NCI-H2196 (cell line): ENCODE data around the gene IDE.
"Not testable (repeated sequence)": the region's sequence is repeated elsewhere in the genome, so short reads cannot be mapped to it uniquely, and the experiment has no call there.

Experiments used
- DNase-seq: peaks from one replicate; lab custom pipeline; 2025; ENCODE audit not compliant: unreplicated experiment; lab: John Stamatoyannopoulos, UW

Gene IDE

GRCh38 chr10:92573798-92574547 is at the start of gene IDE:
IDE (minus strand) TSS chr10:92574093; CDS start chr10:92574019, 74 bp downstream.
- peak; percentile 63 for DNase-seq

DNA sequence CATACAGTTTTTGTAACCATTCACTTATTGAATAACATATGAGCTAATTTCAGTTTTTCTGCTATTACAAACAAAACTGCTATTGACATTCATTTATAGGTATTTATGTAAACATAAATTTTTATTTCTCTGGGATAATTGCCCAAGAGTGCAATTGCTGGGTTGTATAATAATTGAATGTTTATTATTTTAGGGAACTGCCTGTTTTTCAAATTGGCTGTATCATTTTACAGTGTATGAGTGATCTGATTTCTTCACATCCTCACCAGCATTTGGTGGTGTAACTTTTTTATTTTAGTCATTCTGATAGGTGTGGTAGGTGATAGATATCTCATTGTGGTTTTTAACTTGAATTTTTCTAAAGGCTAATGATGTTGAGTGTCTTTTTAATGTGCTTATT is 45.5 kb upstream of the IDE start:
- DNase-seq, result no peak

DNA sequence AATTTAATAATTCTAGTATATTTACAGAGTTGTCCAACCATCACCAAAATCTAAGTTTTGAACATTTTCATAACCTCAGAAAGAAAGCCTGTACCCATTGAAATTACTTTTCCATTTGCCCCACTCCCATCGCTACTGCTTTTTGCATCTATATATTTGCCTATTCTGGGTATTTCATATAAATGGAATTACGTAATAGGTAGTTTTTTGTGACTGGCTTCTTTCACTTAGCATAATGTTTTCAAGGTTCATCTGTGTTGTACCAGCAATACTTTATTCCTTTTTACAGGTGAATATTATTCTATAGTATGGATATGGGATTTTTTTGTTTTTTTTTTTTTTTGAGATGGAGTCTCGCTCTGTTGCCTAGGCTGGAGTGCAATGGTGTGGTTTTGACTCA is 41.6 kb upstream of the IDE start:
- no peak for DNase-seq

DNA sequence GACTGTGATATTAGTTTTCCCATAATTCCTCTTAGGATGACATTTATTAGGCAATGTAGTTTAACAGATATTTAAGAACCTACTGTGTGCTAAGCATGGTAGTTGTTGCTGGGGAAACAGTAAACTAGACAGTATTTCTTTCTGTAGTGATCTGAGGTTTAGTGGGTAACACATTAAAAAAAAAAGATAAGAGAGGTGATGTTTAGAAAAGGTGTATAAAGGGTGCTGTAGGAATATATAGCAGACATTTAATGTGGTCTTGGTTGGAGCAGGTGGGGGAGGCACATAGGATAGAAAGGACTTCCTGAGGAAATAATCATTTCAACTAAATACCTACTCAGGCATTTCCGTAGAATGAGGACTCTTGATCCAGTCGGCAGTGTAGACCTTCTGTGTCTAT is 30.9 kb upstream of the IDE start:
- no peak for DNase-seq

DNA sequence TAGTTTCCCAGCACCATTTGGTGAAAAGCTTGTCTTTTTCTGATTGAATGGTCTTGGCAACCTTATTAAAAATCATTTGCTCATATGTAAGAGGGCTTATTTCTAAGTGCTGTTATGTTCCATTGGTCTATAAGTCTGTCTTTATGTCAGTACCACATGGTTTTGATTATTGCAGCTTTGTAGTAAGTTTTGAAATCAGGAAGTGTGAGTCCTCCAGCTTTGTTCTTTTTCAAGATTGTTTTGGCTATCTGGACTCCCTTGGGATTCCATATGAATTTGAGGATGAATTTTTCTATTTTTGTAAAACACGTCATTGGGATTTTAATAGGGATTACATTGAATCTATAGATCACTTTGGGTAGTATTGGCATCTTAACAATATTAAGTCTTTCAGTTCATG is 24.4 kb upstream of the IDE start:
- DNase-seq, result no peak

- no peak for DNase-seq
These were observed 21.6 kb upstream of the IDE start for GRCh38 chr10:92595505-92595904.

DNA sequence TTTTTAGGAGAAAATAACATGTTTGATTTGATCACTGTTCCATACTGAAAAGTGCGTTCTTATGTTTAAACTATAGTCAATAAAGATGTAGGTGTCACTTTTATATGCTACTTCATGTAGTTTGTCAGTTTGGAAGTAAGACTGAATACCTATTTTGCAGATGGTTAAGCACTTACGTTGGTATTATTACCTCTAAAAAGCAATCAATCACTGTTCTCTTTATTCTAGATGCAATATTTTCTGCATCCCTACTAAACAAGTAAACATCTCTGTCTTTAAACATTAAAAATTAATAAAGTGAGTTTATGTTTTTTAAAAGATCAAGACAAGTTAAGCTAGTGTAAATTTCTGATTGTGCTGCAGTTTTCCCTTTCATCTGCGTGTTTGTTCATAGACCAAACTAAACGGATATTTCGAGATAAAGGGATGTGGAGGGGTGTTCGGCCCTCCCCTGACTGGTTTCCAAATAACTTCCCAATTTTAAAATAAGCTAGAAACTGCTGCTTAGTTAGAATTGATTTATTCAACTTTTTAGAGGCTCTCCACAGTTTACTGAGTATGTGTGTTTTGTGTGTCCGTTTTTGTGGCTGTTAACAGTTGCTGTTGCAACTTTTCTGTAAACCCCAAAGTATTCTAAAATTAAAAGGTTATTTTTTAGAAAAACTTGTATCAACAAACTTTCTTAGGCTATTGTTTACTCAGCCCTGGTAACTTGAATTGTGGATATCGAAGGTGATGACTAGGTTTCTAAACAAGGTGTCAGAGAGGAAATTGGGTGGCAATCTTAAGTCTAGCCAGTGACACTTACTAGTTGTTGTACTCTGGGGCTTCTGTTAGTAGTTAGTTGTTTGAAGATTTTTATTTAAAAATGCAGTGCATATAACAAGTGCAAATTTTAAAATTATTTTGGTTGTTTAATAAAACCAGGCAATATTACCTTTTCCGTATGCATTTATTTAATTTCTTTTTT is 20.0 kb upstream of the IDE start:
- no peak for DNase-seq

GRCh38 chr10:92592761-92593618 is 19.1 kb upstream of the IDE start, which contains the start of gene KIF11:
KIF11 (plus strand) TSS chr10:92593130; CDS start chr10:92593376, 246 bp downstream.
- DNase-seq, result peak; percentile 89

DNA sequence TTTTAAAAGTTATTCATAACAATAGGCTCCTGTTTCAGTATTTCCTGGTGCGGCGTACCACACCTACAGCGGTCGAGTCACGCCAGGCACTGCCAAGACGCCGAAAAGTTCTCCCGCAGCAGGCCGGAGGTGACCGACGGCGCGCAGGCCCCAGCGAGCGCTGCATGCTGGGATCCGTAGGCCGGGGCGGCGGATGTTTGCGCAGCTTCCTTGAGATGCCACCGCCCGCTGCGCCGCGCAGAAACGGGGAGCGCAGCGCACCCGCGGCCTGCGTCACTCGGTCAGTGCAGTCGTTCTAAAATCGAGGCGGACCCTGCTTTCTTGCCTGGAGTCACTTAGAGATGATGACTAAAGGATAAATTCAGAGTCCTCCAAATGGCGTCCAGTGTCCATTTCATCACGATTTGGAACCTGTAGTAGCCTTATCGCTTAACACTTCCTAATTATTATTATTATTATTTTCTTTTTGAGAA is 17.7 kb upstream of the IDE start:
- DNase-seq, result peak; percentile 73

GRCh38 chr10:92590623-92591549 is 17.0 kb upstream of the IDE start:
- DNase-seq, result peak; percentile 17

GRCh38 chr10:92582347-92582746 is 8.5 kb upstream of the IDE start:
- DNase-seq, result not testable (repeated sequence)

- no peak for DNase-seq
These were observed 2.1 kb upstream of the IDE start for GRCh38 chr10:92575961-92576360.

- no peak for DNase-seq
These were observed 812 bp upstream of the IDE start for GRCh38 chr10:92574548-92575261.

DNA sequence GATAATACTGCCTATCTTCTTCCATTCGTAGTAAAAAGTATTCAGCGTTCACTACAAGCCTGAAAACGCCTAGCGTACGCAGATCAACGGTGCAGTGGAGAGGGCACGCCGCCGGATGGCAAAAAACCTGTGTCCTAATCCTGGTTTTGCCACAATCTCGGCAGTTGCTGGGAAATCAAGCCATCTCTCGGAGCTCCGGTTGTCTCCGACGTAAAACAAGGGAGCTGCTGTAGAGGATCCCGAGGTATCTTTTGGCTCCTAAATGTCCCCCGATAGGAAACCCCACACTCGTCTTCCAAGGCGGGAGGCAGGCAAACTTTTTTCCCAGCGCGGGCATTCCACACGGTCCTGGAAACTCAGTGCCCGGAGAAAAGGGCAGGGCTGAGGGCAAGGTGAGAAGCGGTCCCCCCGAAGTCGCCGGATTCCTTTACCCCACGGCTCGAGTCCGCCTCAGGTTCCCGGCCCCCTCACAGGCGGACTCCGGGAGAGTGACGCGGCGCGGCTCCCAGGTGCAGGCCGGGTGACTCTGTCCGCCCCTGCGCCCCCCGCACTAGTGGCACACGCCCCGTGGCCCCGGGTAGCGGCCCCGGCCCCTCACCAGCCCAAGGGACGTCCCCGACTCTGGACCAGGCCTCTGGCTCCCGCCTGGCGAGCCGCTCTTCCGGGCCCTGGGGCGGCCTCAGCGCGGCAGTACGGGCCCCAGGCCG is 649 bp downstream of the IDE start:
- DNase-seq, result no peak

- DNase-seq, result no peak
These were observed 1.4 kb downstream of the IDE start for GRCh38 chr10:92572362-92573090.

- DNase-seq, result no peak
These were observed 2.2 kb downstream of the IDE start for GRCh38 chr10:92571649-92572048.

GRCh38 chr10:92569663-92570062 is 4.2 kb downstream of the IDE start:
- not testable (repeated sequence) for DNase-seq

DNA sequence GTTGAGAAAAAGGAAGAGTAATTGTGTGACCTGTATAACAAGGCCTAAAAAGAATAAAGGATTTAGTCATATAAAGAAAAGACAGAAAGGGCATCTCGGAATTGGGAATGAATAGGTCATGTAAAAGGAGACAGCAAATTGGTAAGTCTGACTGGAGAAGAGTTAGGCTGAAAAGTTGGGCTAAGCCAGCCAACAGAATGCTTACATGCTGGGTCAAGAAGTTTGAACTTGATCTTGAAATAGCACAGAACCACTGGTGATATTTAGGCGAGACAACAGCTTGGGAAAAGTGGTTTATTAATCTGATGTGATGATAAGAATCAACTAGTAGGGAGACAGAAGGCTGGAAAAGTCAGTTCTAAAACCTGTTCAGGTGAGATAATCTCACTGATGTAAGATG is 4.8 kb downstream of the IDE start:
- DNase-seq, result no peak
